GM19025 (cell line): ENCODE results near the gene NBAS.
"Not testable (repeated sequence)": the region's sequence is repeated elsewhere in the genome, so short reads cannot be mapped to it uniquely, and the experiment has no call there.

ENCODE experiments used
- ATAC-seq: cut with Tn5 transposase; IDR thresholded peaks from one replicate; pipeline ENCODE4 v1.9.1; 2021; ENCODE audit warnings: mild to moderate bottlenecking, low read depth, moderate library complexity; ENCODE audit not compliant: unreplicated experiment

NBAS gene

GRCh38 chr2:15538792-15539191, 22.3 kb downstream of the NBAS start:
- ATAC-seq: no peak

- no peak for ATAC-seq
Measured at GRCh38 chr2:15533860-15534480, 27.2 kb downstream of the NBAS start.

GRCh38 chr2:15532996-15533395, 28.1 kb downstream of the NBAS start:
- no peak for ATAC-seq

GRCh38 chr2:15531095-15531854, 29.9 kb downstream of the NBAS start:
- ATAC-seq: no peak

- ATAC-seq: no peak
Measured at GRCh38 chr2:15527074-15527739, 33.9 kb downstream of the NBAS start.

- ATAC-seq: no peak
Measured at GRCh38 chr2:15521641-15522181, 39.4 kb downstream of the NBAS start.

- no peak for ATAC-seq
Measured at GRCh38 chr2:15520346-15520745, 40.8 kb downstream of the NBAS start.

GRCh38 chr2:15518759-15519158, 42.4 kb downstream of the NBAS start:
- ATAC-seq: not testable (repeated sequence)

- no peak for ATAC-seq
Measured at GRCh38 chr2:15517793-15518192, 43.3 kb downstream of the NBAS start.

- peak; percentile 61 for ATAC-seq
Measured at GRCh38 chr2:15511686-15512085, 49.4 kb downstream of the NBAS start.

- no peak for ATAC-seq
Measured at GRCh38 chr2:15510552-15510951, 50.6 kb downstream of the NBAS start.

- ATAC-seq: no peak
Measured at GRCh38 chr2:15510131-15510530, 51.0 kb downstream of the NBAS start.

- no peak for ATAC-seq
Measured at GRCh38 chr2:15507697-15508096, 53.4 kb downstream of the NBAS start.

- no peak for ATAC-seq
Measured at GRCh38 chr2:15507061-15507460, 54.1 kb downstream of the NBAS start.

- no peak for ATAC-seq
Measured at GRCh38 chr2:15506229-15506819, 54.8 kb downstream of the NBAS start.

GRCh38 chr2:15504882-15505663, 56.1 kb downstream of the NBAS start:
- ATAC-seq: no peak

- not testable (repeated sequence) for ATAC-seq
Measured at GRCh38 chr2:15499251-15499650, 61.9 kb downstream of the NBAS start.

- no peak for ATAC-seq
Measured at GRCh38 chr2:15498554-15498953, 62.6 kb downstream of the NBAS start.

- no peak for ATAC-seq
Measured at GRCh38 chr2:15494877-15495276, 66.3 kb downstream of the NBAS start.

- no peak for ATAC-seq
Measured at GRCh38 chr2:15492773-15493325, 68.3 kb downstream of the NBAS start.
